HG03175 (cell line): Measurements from ENCODE around the gene RGS6.
A peak's percentile ranks its signal among the peaks of the same experiment; 100 is the strongest.
"Not testable (repeated sequence)": the region's sequence is repeated elsewhere in the genome, so short reads cannot be mapped to it uniquely, and the experiment has no call there.

ENCODE experiments used
- ATAC-seq: cut with Tn5 transposase; IDR thresholded peaks from one replicate; pipeline ENCODE4 v1.9.1; 2021; ENCODE audit warnings: mild to moderate bottlenecking, moderate library complexity; ENCODE audit not compliant: unreplicated experiment

The RGS6 gene

GRCh38 chr14:72444701-72445100 lies 512.5 kb downstream of the RGS6 start:
- ATAC-seq, result no peak

- ATAC-seq, result no peak
Measured at GRCh38 chr14:72448212-72448611, 516.0 kb downstream of the RGS6 start.

- no peak for ATAC-seq
Measured at GRCh38 chr14:72450473-72451044, 518.3 kb downstream of the RGS6 start.

DNA sequence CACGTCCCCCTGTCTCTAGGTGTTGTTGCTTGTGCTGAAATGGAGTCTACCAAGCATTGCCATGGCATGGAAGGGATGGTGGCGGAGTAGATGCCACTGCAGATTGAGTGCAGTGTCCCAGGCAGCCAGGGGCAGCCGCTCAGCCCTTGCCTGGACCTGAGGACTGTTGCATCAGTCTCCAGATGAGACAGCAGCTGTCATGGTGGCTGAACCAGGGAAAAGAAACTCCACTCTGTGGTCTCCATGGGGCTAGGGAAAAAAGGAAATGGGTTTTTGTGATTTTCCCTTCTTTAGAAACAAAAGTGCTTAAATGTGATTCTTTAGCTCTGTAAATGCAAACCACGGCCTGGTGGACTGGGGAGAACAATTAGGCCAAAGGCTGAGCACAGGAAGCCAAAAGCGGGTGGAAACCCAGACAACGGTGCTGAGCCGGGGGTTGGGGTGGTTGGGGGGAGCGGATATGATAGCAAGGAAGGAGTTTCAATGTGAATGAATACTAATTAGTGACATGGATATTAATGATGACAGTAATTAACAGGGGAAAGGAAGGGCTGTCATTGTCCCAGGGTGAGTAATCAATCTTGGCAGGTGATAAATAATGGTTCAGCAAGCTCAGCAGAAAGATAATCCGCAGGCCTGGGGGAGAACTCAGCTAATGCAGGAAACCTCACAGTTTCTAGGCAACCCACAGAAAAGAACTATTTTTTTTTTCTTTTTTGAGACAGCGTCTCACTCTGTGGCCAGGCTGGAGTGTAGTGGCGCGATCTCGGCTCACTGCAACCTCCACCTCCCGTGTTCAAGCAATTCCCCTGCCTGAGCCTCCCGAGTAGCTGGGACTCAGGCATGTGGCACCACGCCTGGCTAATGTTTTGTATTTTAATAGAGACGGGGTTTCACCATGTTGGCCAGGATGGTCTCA lies 519.1 kb downstream of the RGS6 start:
- peak; percentile 53 for ATAC-seq

DNA sequence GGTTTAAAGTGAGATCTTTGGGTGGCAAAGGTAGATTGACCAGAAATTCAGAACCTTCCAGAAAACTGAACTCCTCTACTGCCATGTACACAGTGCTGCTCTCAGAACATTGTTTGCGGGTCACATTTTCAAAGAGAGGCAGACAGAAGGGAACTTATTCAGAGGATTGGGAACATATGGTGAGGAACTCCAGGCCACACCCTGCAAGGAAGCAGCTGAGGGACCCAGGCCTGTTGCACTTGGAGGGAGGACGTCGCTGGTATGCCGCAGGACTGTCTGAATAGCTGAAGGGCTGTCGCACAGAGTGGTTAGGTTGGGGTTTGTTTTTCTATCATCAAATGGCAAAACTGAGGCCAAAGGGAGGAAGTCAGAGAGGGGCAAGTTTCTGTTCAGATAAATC lies 520.5 kb downstream of the RGS6 start:
- ATAC-seq, result no peak

DNA sequence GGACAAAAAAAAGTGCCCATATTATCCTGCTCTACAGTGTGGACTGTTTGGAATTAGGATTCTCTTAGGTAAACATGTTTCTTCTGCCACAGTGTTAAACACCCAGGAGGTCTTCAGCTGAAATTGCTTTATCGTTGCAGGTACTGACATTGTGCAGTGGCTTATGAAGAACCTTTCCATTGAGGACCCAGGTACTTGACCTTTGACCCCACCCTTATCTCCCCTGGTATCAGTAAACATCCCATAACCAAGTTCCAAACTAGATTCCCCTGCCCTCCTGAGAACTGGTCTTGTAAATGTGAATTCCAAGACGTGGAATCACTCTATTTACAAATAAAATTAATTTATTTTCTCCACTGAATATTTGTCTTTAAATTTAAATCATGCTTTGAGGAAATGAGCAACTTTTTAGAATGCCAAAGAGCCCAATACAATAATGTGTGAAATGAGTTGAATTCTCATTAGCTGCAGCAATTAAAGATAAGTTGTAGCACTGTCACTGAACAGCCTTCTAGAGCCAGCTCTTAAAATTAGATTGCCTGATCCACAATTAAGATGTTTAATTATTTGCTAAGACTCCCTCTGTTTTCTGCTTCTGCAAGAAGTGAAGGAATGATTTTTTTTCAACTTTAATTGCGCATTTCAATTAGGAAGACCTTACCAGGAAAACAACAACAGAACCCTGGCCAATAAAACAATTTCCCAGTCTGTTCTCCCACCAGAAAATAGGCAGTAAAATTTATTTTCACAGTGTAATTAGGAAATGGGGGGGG lies 522.3 kb downstream of the RGS6 start:
- no peak for ATAC-seq

GRCh38 chr14:72457641-72458040 lies 525.4 kb downstream of the RGS6 start:
- no peak for ATAC-seq

- no peak for ATAC-seq
Measured at GRCh38 chr14:72462056-72462455, 529.8 kb downstream of the RGS6 start.

DNA sequence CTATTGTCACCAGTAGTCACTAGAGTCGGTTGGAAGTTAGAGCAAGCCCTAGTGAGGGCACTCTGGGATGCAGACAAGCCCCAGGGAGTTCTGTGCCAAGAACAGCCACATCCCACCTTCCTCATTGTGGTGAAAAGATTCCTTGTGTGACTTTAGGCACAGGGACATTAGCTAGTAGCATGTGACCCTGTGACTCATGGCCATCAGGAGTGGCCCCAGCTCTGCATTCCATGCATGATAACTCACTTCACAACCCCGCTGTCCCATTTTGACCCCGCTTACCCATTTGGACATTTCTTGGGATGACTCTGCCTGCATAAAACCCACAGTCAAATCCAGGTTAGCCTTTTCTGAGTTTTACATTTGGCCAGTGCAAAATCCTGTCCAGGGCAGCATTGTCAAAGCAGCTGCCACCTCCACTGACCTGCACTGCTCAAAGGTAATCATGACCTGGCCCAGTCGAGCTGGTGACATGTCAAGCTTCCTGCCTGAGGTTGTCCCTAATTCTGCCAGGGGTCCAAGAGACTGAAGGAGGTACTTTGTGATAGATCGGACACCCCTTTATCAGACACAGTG lies 531.1 kb downstream of the RGS6 start:
- no peak for ATAC-seq

GRCh38 chr14:72464226-72464625 lies 532.0 kb downstream of the RGS6 start:
- ATAC-seq, result no peak

DNA sequence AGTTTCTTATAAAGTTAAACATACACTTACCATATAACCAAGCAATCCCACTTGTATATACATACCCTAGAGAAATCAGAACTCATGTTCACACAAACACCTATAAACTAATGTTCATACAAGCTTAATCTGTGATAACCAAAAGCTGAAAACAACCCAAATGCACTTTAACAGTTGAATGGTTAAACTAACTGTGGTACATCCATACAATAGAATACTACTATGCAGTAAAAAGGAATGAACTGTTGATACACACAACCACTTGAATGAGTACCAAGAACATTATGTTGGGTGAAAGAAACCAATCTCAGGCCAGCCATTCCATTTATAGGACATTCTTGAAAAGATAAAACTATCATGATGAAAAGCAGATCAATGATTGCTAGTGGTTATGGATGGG lies 534.1 kb downstream of the RGS6 start:
- no peak for ATAC-seq

- ATAC-seq, result no peak
Measured at GRCh38 chr14:72471346-72471745, 539.1 kb downstream of the RGS6 start.

DNA sequence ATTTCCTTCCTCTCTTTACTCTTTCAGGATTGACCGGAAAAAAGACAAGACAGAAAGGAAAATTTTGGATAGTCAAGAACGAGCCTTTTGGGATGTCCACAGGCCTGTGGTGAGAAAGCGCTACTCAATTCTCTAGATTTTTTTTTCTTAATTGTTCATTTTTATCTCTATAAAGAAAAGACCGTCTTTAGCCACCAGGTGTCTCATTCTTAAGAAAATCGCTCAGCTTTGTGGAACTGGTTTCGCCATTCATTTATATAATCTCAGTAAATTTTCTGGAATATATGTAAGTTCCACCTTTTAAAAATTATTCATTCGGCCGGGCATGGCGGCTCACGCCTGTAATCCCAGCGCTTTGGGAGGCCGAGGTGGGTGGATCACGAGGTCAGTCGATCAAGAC lies 540.6 kb downstream of the RGS6 start:
- no peak for ATAC-seq

GRCh38 chr14:72476657-72477499 lies 544.6 kb downstream of the RGS6 start:
- peak; percentile 81 for ATAC-seq

DNA sequence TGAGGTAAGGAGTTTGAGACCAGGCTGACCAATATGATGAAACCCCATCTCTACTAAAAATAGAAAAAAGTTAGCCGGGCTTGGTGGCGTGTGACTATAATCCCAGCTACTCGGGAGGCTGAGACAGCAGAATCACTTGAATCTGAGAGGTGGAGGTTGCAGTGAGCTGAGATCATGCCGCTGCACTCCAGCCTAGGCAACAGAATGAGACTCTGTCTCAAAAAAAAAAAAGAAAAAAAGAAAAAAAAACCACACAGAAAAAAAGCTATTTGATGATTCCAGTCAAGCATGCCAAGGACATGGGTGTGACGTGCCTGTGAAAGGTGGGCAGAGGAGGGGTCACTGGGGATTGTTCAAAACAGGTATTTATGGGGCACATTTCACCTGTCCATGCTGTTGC lies 545.3 kb downstream of the RGS6 start:
- ATAC-seq, result not testable (repeated sequence)

DNA sequence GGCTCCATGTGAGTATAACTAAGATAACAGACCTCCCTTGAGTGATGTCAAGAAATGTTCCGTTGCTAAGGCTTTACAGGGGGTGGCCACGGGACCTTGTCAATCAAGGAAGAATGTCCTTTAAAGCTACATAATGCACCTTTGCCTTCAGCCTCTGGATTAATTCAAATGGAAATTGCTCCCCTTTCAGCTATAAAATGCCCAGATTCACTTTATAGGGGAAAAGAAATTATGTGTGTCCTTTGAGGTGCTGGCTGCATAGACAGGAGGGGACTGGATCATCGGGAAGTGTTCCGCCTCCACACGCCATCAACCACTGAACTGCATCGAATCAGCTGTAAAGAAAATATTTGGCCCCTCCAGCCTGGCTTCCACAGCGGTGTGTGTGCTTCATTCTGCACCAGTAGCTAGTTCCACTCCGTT lies 546.3 kb downstream of the RGS6 start:
- no peak for ATAC-seq

GRCh38 chr14:72479461-72479931 lies 547.3 kb downstream of the RGS6 start:
- no peak for ATAC-seq

GRCh38 chr14:72480464-72481243 lies 548.4 kb downstream of the RGS6 start:
- ATAC-seq, result no peak

DNA sequence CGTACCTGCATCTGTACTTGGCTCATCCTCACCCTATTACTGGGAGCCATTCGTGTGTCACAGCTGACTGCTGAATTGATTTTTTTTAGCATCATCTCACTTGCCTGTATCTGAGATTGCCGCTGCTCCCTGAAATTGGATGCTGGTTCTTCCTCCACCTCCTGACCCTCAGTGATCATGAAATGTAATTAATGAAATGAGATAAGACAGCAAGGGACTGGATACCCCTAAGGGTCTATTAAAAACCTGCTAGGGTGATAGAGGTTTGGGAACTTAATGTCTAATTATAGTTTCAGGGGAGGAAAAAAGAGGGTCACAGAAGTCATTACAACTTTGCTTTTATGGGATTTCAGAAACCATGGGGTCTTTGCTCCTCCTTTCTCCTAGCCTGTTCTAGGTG lies 551.1 kb downstream of the RGS6 start:
- ATAC-seq, result no peak
